ENCODE results near the gene GALNTL6.
"Not testable (repeated sequence)": the region's sequence is repeated elsewhere in the genome, so short reads cannot be mapped to it uniquely, and the experiment has no call there.

Gene GALNTL6

DNA sequence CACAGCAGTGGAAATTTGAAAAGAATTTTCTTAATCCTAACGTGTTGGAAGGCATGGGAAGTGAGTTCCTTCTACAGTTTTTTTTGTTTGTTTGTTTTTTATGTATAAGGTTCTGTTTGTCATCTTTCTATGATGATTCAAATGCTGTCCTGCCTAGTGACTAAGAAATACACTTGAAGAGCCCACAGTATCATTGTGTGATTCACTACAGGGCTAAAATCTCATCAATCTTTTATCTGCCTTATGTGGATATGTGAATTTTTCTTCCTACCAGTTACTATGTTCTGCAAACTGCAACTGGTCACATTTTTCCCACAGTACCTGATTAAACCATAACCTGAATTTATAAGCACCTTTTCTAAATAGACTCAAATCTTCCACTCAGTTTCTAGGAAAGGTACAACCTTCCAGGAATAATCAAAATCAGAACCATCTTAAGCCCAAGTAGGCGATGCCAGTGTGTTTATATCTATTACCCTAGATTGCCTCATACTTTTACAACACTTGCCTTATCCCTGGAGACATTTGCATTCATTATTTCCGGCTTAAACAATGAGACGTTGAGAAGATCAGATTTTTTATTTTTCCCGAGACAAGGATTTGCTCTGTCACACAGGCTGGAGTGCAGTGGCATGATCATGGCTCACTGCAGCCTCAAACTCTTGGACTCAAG lies 1140.8 kb downstream of the GALNTL6 start:
- no peak overlapping the region for H3K27ac Mint-ChIP-seq
- no peaks in the 10 kb centered on the region for H3K9me3 Mint-ChIP-seq
- no peaks in the 10 kb centered on the region for H3K36me3 Mint-ChIP-seq
- H3K4me3 Mint-ChIP-seq = no peak overlapping the region
- peaks cover 7% of the 10 kb centered on the region for H3K27me3 Mint-ChIP-seq
- H3K4me1 Mint-ChIP-seq = no peaks in the 10 kb centered on the region

DNA sequence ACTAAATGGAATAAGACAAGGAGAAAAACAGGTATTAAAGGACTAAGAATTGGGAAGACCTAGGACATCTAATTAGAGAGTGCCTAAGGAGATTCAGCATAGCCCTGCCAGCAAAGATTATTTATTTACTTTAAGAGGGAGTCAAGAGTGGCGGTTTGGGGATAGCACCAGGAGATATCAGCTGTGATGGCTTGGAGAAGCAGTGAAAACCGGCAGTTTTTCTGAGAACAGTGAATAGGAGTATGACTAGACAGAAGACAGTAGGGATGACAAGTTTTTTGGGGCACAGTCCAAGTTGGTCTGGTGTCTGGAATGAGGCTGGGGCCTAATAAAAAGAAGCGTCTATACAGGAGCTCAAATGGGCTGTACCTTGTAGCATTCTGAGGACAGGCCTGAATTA lies 1143.1 kb downstream of the GALNTL6 start:
- H3K4me1 Mint-ChIP-seq, H3K27me3 Mint-ChIP-seq, H3K9me3 Mint-ChIP-seq, H3K4me3 Mint-ChIP-seq, H3K27ac Mint-ChIP-seq, H3K36me3 Mint-ChIP-seq: not testable (repeated sequence)

DNA sequence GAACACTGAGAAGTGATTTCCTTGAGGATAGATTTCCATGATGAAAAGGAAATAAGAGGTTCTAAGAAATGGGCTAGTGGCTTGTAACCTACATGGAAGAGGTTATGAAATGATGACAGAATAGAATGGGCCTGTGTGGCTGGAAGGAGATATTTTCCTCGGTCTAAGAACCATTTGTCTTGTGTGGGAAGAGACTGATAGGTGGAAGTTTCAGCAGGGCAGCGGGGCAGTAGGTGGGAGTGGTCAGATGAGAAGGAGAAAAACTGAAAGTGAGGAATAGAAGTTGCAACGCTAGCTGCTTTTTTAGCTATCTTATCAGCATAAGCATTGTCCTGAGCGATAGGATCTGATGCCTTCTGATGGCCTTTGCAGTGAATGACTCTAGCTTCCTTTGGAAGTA lies 1144.0 kb downstream of the GALNTL6 start:
- H3K27ac Mint-ChIP-seq = no peak overlapping the region
- H3K27me3 Mint-ChIP-seq = peaks cover 12% of the 10 kb centered on the region
- H3K36me3 Mint-ChIP-seq = no peaks in the 10 kb centered on the region
- H3K4me1 Mint-ChIP-seq = no peaks in the 10 kb centered on the region
- H3K4me3 Mint-ChIP-seq = no peak overlapping the region
- no peaks in the 10 kb centered on the region for H3K9me3 Mint-ChIP-seq

DNA sequence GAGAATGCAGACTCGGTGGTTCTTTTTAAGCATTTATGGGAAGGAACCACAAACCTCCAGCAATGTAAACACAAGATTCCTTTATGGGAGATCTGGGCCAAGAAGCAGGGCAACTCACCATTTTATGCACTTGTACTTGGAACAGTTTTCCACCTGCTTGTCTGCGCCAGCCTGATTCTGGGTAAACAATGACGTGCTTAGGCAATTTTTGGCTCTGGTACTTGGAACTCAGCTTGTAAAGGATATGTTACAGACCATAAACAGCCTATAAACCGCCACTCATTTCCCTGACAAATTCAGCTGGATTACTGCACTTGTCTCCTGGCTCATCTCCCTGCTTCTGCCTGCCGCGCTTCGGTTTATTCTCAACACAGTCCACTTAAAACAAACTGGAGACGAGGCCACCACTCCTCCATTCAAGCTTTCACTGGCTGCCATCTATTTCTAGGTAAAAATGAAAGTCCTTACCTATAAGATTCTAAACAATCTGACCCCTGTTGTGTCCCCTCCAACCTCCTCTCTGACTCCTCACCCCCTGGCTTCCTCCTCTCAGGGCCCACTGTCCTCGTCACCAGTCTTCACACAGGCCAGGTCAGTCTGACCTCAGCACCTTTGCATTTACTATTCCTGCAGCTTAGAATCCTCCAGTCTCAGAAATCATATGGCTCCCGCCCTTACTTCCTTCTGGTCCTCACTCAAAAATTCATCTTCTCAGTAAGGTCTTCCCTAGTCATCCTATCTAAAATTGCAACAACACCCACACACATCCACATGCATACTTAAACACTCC lies 1149.6 kb downstream of the GALNTL6 start:
- H3K4me3 Mint-ChIP-seq = no peak overlapping the region

DNA sequence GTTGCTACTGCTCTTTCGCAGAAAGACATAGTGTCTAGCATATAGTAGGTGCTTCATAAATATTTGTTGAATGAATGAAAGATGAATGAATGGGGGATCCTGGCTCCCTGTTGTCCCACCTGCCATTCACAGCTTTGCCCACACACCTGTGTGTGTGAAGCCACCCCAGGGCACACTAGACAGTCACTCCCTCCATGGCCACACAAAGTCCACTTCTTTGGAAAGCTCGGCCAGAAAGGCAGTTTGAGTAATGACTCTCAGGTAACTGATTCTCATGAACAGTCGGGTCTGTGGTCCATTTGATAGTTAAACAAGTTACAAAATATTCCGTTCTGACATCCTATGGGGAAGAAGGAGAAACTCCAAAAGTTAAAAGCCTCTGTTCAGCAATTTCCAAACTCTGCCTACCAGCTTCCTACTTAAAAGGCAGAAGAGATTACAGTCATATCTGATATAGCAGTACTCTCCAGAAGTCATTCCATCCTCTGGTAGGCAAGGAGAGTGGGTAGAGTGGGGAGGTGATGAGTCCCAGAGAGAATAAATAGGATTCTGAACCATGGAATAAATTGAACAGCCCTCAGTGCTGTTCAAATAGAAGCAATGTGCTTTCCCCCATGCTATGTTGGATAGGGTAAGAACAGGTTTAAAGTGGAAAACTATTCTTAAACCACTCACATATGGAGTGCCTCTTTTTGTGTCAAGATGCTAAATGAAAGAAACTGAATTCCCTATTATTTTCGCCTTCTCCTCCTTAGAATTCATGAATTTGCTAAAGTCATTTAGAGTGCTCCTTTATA lies 1150.5 kb downstream of the GALNTL6 start:
- peaks cover 15% of the 10 kb centered on the region for H3K27me3 Mint-ChIP-seq
- H3K9me3 Mint-ChIP-seq = no peaks in the 10 kb centered on the region
- no peak overlapping the region for H3K27ac Mint-ChIP-seq
- H3K4me1 Mint-ChIP-seq = no peaks in the 10 kb centered on the region
- H3K36me3 Mint-ChIP-seq = no peaks in the 10 kb centered on the region
- H3K4me3 Mint-ChIP-seq = no peak overlapping the region

More for the DNA sequence above, 1149.6 kb downstream of the GALNTL6 start:
- H3K36me3 Mint-ChIP-seq = no peaks in the 10 kb centered on the region
- no peaks in the 10 kb centered on the region for H3K4me1 Mint-ChIP-seq
- H3K27ac Mint-ChIP-seq = no peak overlapping the region
- H3K9me3 Mint-ChIP-seq = no peaks in the 10 kb centered on the region
- peaks cover 15% of the 10 kb centered on the region for H3K27me3 Mint-ChIP-seq

DNA sequence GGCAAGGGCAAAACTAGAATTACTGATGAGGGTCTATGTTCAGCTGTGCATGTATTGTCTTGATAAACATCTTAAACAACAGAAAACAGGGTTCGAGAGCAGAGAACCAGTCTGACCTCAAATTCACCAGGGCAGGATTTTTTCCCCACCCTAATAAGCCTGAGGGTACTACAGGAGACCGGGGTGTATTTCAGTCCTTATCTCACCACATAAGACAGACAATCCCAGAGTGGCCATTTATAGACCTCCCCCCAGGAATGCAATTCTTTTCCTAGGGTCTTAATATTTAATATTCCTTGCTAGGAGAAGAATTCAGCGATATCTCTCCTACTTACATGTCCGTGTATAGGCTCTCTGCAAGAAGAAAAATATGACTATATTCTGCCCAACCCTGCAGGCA lies 1157.0 kb downstream of the GALNTL6 start:
- H3K36me3 Mint-ChIP-seq, H3K27ac Mint-ChIP-seq, H3K27me3 Mint-ChIP-seq, H3K4me1 Mint-ChIP-seq, H3K4me3 Mint-ChIP-seq, H3K9me3 Mint-ChIP-seq: not testable (repeated sequence)

DNA sequence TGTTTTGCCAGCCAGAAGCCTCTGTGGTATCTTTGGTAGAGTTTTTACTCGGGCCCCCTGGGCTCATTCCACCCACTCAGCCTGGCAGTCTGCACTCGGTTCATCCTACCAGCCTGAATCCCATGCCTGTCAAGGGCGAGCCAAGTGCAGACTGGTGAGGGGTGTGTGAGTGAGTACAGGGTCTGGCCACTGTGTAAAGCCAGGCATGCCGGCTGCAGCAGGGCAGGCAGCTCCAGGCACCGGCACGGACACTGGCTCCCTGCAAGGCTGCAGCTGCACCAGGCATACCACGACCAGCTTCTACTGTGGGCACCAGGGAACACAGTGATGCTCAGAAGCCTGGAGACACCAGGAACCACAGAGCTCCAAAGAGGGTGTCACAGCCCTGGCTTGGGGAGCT lies 1161.4 kb downstream of the GALNTL6 start:
- Mint-ChIP-seq H3K9me3 (peaks cover 3% of the 10 kb centered on the region), H3K4me3 (no peak overlapping the region), H3K27ac (no peak overlapping the region), H3K36me3 (no peaks in the 10 kb centered on the region), H3K27me3 (peaks cover 8% of the 10 kb centered on the region), H3K4me1 (no peaks in the 10 kb centered on the region)

DNA sequence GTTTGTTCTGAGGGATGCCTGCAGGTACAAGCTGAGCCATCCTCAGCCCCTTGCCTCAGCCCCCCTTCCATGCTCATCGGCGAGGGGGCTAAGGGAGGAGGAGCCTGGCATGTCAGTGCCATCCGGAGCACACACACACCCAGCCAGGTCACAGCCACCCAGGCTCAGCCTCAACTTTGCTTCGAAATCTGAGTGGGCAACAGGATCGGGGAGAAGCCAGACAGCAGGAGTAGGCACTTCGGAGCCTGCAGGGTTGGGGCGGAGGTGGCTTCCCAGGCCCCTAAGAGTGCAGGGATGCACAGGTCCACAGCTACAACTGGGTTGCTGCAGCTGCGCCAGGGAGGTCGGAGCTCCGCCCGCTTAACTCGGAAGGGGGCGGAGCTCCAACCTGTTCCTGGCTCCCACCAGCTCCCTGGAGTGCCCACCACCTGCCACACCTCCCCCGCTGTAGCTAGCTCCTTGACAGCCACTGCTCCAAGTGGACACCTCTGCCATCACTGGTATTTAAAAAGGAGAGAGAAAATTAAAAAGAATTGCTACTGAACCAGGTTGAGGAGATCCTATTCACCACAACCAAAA lies 1162.5 kb downstream of the GALNTL6 start:
- peaks cover under 1% of the 10 kb centered on the region for H3K9me3 Mint-ChIP-seq
- no peak overlapping the region for H3K4me3 Mint-ChIP-seq
- H3K27me3 Mint-ChIP-seq = peaks cover 8% of the 10 kb centered on the region
- H3K27ac Mint-ChIP-seq = no peak overlapping the region
- H3K4me1 Mint-ChIP-seq = no peaks in the 10 kb centered on the region
- no peaks in the 10 kb centered on the region for H3K36me3 Mint-ChIP-seq

DNA sequence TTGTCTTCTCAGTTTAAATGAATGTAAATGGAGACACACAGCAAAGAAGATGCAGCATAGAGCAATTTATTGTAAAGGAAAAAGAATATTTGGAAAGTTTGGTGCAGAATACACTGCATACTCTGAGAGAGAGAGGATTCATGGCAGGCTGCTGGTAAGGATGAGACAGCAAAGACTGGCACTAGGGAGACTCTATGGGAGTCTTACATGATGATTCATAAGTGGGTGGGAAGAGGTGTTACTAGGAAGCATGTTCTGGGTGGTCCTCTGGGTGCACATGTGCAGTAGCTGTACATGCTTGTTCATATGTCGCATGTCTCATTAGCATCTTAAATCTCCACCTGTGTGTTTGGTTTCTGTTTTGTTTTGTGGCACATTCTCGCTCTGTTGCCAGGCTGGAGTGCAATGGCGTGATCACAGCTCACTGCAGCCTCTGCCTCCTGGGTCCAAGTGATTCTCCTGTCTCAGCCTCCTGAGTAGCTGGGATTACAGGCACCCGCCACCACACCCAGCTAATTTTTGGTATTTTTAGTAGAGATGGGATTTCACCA lies 1164.4 kb downstream of the GALNTL6 start:
- H3K27me3 Mint-ChIP-seq, H3K9me3 Mint-ChIP-seq, H3K27ac Mint-ChIP-seq, H3K4me1 Mint-ChIP-seq, H3K4me3 Mint-ChIP-seq, H3K36me3 Mint-ChIP-seq: not testable (repeated sequence)

DNA sequence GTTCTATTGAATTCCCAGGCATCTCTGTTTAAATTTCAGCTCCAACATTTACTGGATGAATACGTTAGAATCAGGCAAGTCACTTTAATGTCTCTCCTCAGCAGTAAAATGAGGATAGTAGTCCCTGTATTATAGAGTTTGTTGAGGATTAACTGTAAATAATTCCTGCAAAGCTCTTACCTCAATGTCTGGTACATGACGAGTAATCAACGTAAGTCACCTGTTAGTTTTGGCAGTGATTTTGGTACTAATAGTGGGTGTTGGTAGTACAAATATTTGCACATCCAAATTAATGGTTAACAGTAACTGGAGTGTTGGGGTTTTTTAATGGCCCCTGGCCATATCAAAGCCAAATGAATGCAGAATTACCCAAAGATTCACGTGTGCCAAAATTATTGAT lies 1165.6 kb downstream of the GALNTL6 start:
- Mint-ChIP-seq H3K9me3 (no peaks in the 10 kb centered on the region), H3K36me3 (no peaks in the 10 kb centered on the region)

DNA sequence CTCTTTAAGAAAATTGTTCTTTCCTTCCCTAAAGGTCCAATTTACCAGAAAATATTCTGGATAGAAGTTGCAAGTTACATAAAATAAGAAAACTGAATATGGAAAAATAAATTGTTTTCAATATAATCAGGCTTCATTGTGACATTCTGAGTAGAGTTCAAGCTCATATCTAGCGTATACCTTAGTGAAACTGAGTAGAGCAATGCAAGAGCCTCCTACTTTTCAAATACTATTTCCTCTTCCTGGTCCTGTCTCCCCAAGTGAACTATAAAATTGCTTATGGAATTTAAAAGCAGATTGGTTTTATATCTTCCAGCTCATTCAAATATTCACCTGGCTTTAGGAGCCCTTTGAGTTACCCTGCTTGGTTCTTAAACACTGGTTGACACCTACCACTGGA lies 1166.1 kb downstream of the GALNTL6 start:
- Mint-ChIP-seq H3K27me3 (peaks cover 7% of the 10 kb centered on the region), H3K4me1 (no peaks in the 10 kb centered on the region), H3K36me3 (no peaks in the 10 kb centered on the region), H3K9me3 (no peaks in the 10 kb centered on the region), H3K27ac (no peak overlapping the region), H3K4me3 (no peak overlapping the region)

More for the DNA sequence above, 1165.6 kb downstream of the GALNTL6 start:
- no peak overlapping the region for H3K27ac Mint-ChIP-seq
- H3K4me3 Mint-ChIP-seq = no peak overlapping the region
- H3K4me1 Mint-ChIP-seq = no peaks in the 10 kb centered on the region
- peaks cover 5% of the 10 kb centered on the region for H3K27me3 Mint-ChIP-seq

DNA sequence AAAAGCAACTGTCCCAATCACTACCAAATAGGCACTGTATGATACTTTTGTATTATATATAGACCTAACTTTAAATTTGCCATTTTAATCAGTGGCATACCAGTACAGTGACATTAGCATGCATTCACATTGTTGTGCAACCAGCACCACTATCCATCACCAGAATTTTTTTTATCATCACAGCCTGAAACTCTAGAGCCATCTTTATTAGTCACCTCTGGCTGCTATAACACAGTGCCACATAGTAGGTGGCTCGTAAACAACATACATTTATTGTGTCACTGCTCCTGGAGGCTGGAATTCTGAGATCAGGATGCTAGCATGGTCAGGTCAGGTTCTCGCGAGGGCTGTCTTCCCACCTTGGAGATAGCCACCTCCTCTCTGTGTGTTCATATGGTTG lies 1167.0 kb downstream of the GALNTL6 start:
- Mint-ChIP-seq H3K9me3 (no peaks in the 10 kb centered on the region), H3K4me1 (no peaks in the 10 kb centered on the region), H3K36me3 (no peaks in the 10 kb centered on the region), H3K27me3 (peaks cover 7% of the 10 kb centered on the region), H3K27ac (no peak overlapping the region), H3K4me3 (no peak overlapping the region)

DNA sequence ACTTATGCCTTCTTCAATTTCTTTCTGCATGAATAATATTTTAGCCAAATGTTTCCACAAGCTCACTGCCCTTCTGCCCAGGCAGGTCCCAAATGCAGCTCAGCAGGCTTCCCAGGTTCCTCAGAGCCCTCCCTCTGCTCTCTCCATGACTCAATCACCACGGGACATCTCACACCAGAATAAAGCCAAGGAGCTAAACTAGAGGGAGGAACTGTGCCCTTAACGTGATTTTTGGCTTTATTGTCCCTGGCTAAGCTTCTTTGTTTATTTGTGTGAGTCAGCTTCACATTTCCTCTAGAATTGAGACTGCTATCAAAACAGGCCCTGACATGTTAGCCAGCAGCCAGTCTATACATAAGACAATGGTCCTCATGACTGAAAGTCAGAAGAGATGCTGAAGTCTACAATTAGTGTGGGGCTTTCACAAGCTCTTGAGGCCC lies 1169.0 kb downstream of the GALNTL6 start:
- Mint-ChIP-seq H3K27me3 (peaks cover 8% of the 10 kb centered on the region), H3K27ac (no peak overlapping the region), H3K4me1 (no peaks in the 10 kb centered on the region), H3K9me3 (no peaks in the 10 kb centered on the region), H3K4me3 (no peak overlapping the region), H3K36me3 (no peaks in the 10 kb centered on the region)

DNA sequence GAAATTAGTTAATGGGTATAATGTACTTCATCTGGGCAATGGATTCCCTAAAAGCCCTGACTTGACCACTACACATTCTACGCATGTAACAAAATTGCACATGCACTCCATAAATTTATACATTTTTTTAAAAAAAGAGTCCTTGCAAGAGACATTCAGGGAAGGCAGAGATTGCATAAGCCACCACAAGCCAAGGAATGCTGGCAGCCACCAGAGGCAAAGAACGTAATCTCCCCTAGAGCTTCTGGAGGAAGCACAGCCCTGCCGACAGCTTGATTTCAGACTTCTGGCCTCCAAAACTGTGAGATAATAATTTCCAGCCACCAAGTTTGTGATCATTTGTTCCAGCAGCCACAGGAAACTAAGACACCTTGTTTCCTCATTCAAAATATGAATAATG lies 1169.8 kb downstream of the GALNTL6 start:
- H3K27me3 Mint-ChIP-seq = peaks cover 8% of the 10 kb centered on the region
- no peak overlapping the region for H3K4me3 Mint-ChIP-seq
- no peaks in the 10 kb centered on the region for H3K9me3 Mint-ChIP-seq
- H3K4me1 Mint-ChIP-seq = no peaks in the 10 kb centered on the region
- no peak overlapping the region for H3K27ac Mint-ChIP-seq
- H3K36me3 Mint-ChIP-seq = no peaks in the 10 kb centered on the region

DNA sequence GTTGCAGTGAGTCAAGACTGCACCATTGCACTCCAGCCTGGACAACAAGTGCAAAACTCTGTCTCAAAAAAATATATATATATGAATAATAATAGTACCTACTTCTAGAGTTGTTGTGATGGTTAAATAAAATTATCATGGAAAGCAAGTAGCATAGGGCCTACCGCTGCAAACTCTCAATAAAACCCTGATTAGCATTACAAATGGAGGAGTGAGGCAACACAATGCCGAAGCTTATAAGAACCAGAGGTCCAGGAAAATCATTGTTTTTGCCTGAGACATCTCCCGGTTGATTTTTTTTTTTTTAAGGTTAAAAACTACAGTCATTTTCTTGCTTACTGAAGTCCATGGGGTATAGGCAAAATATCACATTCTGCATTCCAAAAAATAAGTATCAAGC lies 1170.4 kb downstream of the GALNTL6 start:
- Mint-ChIP-seq H3K27ac (no peak overlapping the region), H3K27me3 (peaks cover 8% of the 10 kb centered on the region), H3K9me3 (no peaks in the 10 kb centered on the region), H3K4me3 (no peak overlapping the region), H3K36me3 (no peaks in the 10 kb centered on the region), H3K4me1 (no peaks in the 10 kb centered on the region)

Data from activated naive CD4-positive, alpha-beta T cell treated with anti-CD3 and anti-CD28 coated beads, Interleukin-2, amount 50 U/mL, for 24 hours (primary cell).